OCI-M1 (cell line): ENCODE data around the gene ZNF710.
"Not testable (repeated sequence)": the region's sequence is repeated elsewhere in the genome, so short reads cannot be mapped to it uniquely, and the experiment has no call there.

Source experiments
- DNase-seq: peaks from one replicate; lab custom pipeline; 2025; lab: John Stamatoyannopoulos, UW

ZNF710 gene

GRCh38 chr15:90062462-90062932, 61.4 kb downstream of the ZNF710 start:
- DNase-seq, result no peak

DNA sequence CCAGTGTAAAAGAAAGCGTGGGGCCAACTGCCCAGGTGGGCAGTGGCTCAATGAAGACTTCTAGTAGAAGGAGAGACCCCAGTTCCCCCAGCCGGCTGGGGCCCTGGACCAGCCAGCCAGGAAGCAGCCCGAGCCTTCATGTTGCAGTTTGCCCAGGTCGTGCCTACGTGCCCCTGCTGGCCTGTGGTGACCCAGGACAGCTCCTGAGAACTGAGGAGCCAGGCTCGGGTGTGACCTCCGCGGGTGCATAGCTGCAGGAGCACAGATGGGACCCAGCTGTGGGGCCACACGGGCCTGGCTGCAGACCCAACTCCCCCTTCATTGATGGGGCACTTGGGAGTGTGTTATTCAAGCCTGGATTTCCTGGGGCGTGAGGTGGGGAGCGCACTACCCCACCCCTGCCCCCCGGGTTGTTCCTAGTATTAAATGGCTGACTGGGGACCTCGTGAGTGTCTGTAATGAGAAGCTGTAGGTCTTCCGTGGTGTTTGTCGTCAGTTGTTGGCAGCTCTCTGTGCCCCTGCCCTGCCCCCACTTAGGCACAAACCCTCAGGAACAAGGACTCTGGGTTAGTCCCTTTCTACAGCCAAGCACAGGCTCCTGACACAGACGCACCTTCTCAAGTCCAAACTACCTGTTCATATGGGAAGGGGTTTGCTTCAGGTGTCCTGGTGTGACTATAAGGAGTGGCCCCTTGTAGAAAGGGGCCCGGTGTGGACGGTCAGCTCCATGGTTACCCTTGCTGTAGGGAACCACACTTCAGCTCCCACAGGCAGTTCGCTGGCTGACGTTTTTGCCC, 62.0 kb downstream of the ZNF710 start:
- no peak for DNase-seq

GRCh38 chr15:90063770-90064247, 62.7 kb downstream of the ZNF710 start:
- DNase-seq, result peak; percentile 12

GRCh38 chr15:90064911-90065681, 64.0 kb downstream of the ZNF710 start:
- no peak for DNase-seq

GRCh38 chr15:90065682-90066049, 64.5 kb downstream of the ZNF710 start:
- DNase-seq, result no peak

DNA sequence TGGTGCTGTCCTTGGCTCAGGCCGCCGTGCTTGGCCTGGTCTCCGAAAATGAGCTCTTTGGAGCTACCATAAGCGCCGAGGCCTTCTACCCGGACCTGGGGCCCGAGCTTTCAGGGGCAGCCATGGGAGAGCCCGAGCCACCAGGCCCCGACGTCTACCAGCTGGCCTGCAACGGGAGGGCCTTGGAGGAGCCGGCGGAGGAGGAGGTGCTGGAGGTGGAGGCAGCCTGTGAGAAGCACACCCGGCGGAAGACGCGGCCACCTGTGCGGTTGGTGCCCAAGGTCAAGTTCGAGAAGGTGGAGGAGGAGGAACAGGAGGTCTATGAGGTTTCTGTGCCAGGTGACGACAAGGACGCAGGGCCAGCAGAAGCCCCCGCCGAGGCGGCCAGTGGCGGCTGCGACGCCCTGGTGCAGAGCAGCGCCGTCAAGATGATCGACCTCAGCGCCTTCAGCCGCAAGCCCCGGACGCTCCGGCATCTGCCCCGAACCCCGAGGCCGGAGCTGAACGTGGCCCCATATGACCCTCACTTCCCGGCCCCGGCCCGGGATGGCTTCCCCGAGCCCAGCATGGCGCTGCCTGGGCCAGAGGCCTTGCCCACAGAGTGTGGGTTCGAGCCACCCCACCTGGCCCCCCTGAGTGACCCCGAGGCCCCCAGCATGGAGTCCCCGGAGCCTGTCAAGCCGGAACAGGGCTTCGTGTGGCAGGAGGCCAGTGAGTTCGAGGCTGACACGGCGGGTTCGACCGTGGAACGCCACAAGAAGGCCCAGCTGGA, 66.2 kb downstream of the ZNF710 start:
- no peak for DNase-seq

GRCh38 chr15:90067953-90068606, 67.0 kb downstream of the ZNF710 start:
- no peak for DNase-seq

GRCh38 chr15:90070623-90071022, 69.5 kb downstream of the ZNF710 start:
- DNase-seq, result not testable (repeated sequence)

DNA sequence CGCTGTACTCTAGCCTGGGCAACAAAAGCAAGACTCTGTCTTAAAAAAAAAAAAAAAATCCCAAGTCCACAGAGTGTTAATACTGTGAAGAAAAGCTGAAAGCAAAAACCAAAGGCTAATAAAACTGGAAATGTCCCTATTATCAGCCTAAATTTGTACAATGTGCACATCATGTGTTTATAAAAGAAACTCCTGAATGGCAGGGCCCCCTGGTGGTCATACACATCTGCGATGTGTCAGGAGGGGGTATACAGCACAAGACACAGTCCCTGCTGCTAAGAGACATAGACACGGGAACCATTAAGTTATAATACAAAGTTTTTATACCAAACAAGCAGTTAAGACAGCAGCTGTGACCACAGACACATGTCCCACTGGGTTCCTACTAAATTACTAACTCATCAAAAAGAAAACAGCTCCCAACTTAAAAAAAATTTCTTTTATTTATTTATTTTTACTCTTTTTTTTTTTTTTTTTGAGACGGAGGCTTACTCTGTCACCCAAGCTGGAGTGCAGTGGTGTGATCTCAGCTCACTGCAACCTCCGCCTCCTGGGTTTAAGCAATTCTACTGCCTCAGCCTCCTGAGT, 70.2 kb downstream of the ZNF710 start:
- peak; percentile 83 for DNase-seq

DNA sequence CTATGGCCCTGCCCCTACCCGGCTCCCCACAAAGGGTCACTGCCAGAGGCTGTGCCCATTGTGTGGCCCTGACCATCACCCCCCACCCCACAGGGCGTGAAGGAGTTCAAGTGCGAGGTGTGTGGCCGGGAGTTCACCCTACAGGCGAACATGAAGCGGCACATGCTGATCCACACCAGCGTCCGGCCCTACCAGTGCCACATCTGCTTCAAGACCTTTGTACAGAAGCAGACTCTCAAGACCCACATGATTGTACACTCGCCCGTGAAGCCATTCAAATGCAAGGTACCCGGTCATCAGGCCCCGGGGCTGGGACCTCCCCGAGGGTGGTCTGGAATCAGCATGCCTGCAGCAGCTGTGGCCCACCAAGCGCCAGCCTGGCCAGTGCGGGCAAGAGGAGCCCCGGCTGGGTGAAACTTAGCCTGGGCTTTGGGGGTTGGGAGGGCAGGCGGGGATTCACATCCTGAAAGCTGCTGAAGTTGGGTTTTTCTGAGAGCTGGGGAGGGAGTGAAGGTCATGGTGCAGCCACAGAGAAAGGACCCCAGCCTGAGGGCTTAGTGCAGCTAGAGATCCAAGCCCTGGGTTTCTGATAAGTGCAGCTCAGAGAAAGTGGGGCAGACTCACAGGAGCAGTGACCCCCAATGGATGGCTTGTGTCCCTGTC, 72.0 kb downstream of the ZNF710 start:
- DNase-seq, result no peak

- no peak for DNase-seq
Measured at GRCh38 chr15:90074023-90074422, 72.9 kb downstream of the ZNF710 start.

DNA sequence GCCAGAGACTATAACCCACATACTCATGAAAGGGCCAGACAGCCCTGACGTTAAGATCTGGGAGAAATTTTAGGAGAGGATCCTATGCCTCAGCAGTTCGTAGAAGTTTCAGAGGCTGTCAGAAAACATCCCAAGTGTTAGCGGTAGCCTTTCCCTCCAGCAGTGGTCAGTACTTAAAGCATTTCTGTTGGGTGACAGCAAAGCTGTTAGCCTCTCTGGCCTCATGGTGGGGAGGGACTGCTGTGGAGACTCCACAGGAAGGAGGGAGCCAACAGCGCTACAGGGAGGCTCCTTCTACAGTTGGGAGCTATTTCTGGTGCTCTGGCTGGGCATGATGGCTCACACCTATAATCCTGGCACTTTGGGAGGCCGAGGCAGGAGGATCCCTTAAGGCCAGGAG, 73.8 kb downstream of the ZNF710 start:
- no peak for DNase-seq

DNA sequence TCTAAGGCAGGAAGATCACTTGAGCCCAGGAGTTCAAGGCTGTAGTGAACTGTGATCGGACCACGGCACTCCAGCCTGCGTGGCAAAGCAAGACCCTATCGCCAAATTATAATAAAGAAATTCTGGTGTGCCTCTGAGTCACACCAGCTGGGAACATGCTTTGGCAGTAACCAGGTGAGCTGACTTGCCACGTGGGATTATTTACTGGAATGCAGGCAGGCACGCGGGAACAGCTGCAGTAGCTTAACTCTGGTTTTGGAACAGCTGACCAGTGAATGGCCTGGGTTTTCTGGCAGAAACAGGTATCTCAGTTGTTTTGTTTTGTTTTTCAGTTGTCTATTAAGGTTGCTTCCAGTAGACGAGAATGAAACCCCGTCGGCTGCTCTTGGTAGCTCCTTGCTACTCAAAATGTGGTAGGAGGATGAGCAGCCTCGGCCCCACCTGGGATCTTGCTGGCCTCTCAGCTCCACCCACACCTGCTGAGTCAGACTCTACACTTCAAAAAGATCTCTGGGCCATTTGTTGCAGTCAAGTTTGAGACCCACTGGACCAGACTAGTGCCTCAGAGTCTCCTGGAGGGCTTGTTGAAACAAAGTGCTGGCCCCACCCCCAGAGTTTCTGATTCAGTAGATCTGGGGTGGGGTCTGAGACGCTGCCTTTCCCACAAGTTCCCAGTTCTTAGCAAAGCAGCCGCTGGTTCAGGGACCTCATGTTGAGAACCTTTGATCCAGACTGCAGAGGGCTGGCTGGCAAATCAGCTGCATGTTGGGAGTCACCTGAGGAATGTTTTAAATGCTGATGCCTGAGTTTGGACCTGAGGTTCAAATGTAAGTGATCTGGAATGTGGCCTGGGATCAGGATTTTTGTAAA, 74.5 kb downstream of the ZNF710 start:
- no peak for DNase-seq

DNA sequence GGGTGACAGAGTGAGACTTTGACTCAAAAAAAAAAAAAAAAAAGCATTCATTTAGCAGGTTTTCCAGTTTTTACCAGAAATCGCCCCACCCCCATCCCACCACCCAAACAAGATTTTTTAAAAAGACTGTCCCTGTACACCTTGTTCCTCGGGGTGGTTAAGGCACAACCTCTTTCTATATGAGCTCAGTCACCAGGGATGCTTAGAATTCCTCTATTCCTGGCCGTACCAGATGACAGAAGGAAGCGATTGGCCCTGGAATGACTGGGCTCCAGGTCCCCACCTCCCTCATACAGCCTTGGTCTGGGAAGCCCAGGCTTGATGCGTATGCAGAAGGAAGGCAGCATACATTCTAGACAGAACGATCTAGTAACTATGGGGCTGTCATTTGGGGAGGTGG, 75.6 kb downstream of the ZNF710 start:
- DNase-seq, result no peak

GRCh38 chr15:90078965-90079364, 77.8 kb downstream of the ZNF710 start:
- DNase-seq, result no peak

GRCh38 chr15:90079619-90080457, 78.7 kb downstream of the ZNF710 start:
- no peak for DNase-seq

DNA sequence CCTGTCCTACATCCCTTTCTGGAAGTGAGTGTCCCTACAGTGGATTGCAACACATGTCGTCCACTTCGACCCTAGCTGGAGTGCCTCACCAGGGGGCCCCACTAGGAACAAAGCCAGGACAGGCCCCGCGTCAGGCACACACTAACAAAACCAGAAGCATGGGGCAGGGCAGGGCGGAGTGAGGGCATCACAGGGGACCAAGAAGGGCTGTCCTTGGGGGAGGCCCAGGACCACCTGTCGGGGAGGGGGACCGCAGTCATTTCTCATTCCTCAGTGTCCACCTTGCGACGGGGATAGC, 79.3 kb downstream of the ZNF710 start:
- DNase-seq, result no peak

DNA sequence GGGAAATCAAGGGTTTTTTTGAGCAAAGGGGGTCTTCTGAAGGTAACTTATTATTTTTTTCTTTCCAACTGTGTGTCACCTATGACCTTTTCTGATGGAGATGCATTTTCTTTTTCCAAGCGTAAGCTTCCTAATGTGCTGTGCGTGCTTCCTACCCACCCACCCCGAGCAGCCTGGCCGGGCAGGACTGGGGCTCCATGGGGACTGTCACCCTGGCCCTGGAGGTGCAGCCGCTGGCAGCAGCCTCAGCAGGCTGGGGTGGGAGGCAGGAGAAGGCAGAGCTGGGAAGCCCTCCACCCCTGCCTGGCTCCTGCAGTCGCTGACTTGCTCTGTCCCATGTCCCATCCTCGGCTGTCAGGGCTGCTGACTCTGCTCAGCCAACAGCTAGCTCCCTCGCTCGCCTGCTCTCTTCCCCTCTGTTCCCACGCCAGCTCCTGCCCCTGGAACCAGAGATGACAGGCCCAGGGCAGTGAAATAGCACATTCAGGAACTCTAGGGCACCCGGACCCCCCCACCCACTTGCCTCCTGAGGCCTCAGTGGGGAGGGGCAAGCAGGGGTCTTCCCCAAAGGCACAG, 79.8 kb downstream of the ZNF710 start:
- DNase-seq, result no peak
